H1 (cell line): ENCODE results near the gene DIP2C. TPM values are rescaled to one million over a fixed set of nuclear protein-coding genes. Genes with fewer than 3 reads are reported as not detected.

Experiments used
- CTCF ChIA-PET: fragments of 300-600 bp; sonication (Branson Sonifier 250); formaldehyde crosslinking; loops from one replicate; lab custom pipeline; 2021; ENCODE audit not compliant: partially characterized antibody; lab: Charles Lee
- POLR2A ChIA-PET: fragments of 300-600 bp; sonication (Branson Sonifier 250); formaldehyde crosslinking; loops from one replicate; lab custom pipeline; 2021; ENCODE audit warnings: inconsistent platforms; ENCODE audit not compliant: partially characterized antibody; lab: Charles Lee
- DNase-seq, 2 experiments: peaks; one replicate each; pipeline versions ENCODE4 v3.0.0 to v3.0.0-alpha.2; 2010 to 2022; ENCODE audit warnings: low spot score in 2 of 2, low read depth in 1 of 2, mixed read lengths in 1 of 2
- FAIRE-seq: peaks from 2 replicates; lab custom pipeline; 2011; peaks lifted over from hg19 to GRCh38; lab: Jason Lieb, UNC
- H2AFZ ChIP-seq: 2 replicates; pipeline ENCODE4 v1.8.1; 2012; ENCODE audit warnings: low read length, inconsistent platforms
- H2AK5ac ChIP-seq: 2 replicates; pipeline ENCODE4 v1.6.1; 2013; ENCODE audit warnings: low read depth, low read length
- H2BK120ac ChIP-seq: replicated peaks from 2 replicates; pipeline ENCODE3; 2013; ENCODE audit warnings: low read depth, low read length, inconsistent platforms
- H2BK12ac ChIP-seq: 2 replicates; pipeline ENCODE4 v1.6.1; 2013; ENCODE audit warnings: low read depth, low read length
- H2BK15ac ChIP-seq: 2 replicates; pipeline ENCODE4 v1.6.1; 2013; ENCODE audit warnings: low read length
- H2BK20ac ChIP-seq: 2 replicates; pipeline ENCODE4 v1.6.1; 2013; ENCODE audit warnings: low read length
- H2BK5ac ChIP-seq: 2 replicates; pipeline ENCODE4 v1.6.1; 2013; ENCODE audit warnings: low read depth, low read length
- H3K14ac ChIP-seq: 2 replicates; pipeline ENCODE4 v1.6.1; 2013; ENCODE audit warnings: inconsistent platforms; ENCODE audit not compliant: insufficient read length
- H3K18ac ChIP-seq: 2 replicates; pipeline ENCODE4 v1.6.1; 2013; ENCODE audit warnings: low read length; ENCODE audit errors: extremely low read depth
- H3K23ac ChIP-seq: 2 replicates; pipeline ENCODE4 v1.6.1; 2013; ENCODE audit warnings: inconsistent platforms; ENCODE audit not compliant: insufficient read length
- H3K23me2 ChIP-seq: 2 replicates; pipeline ENCODE4 v1.6.1; 2013; ENCODE audit warnings: low read depth, low read length
- H3K27ac ChIP-seq: 2 replicates; pipeline ENCODE4 v1.6.1; 2011; ENCODE audit warnings: low read depth, low read length, inconsistent platforms
- H3K27me3 ChIP-seq, 4 experiments: replicated peaks in 1 of 4; 1 replicate in 1 of 4; 2 replicates in 3 of 4; pipeline versions ENCODE4 v1.6.1 to v1.8.1; 2011 to 2013; ENCODE audit warnings: low read length in 3 of 4, mild to moderate bottlenecking in 3 of 4, inconsistent platforms in 2 of 4, mixed read lengths in 2 of 4, moderate library complexity in 1 of 4; ENCODE audit not compliant: control insufficient read depth in 3 of 4, insufficient read depth in 3 of 4; ENCODE audit errors: extremely low read depth in 1 of 4
- H3K36me3 ChIP-seq, 4 experiments: 2 replicates each; pipeline versions ENCODE4 v1.6.1 to v1.8.1; 2011 to 2013; ENCODE audit warnings: mild to moderate bottlenecking in 4 of 4, low read length in 3 of 4, moderate library complexity in 2 of 4, control low read depth in 1 of 4, inconsistent platforms in 1 of 4; ENCODE audit not compliant: insufficient read depth in 4 of 4, control insufficient read depth in 2 of 4
- H3K4ac ChIP-seq: replicated peaks from 2 replicates; pipeline ENCODE3; 2013; ENCODE audit warnings: low read length, low read depth, mixed read lengths, inconsistent platforms; ENCODE audit not compliant: insufficient read length
- H3K4me1 ChIP-seq, 4 experiments: replicated peaks in 1 of 4; 1 replicate in 1 of 4; 2 replicates in 3 of 4; pipeline versions ENCODE4 v1.6.1 to v1.8.1; 2011 to 2013; ENCODE audit warnings: low read length in 3 of 4, inconsistent platforms in 2 of 4, mixed read lengths in 1 of 4; ENCODE audit not compliant: insufficient read depth in 4 of 4, control insufficient read depth in 3 of 4
- H3K4me2 ChIP-seq, 2 experiments: 2 replicates each; pipeline versions ENCODE4 v1.6.1 to v1.8.1; 2011 to 2013; ENCODE audit warnings: low read depth in 2 of 2, low read length in 2 of 2, control low read depth in 1 of 2, inconsistent platforms in 1 of 2, mild to moderate bottlenecking in 1 of 2; ENCODE audit not compliant: insufficient read depth in 1 of 2
- H3K4me3 ChIP-seq, 4 experiments: fragments of 200-600, 300-600 bp in 1 of 4; sonication (generic), shearing (Covaris generic), sonication (Bioruptor Twin) in 1 of 4; 2 replicates each; pipeline versions ENCODE4 v1.5.1 to v1.8.1; 2011 to 2016; ENCODE audit warnings: low read length in 4 of 4, low read depth in 3 of 4, control low read depth in 2 of 4, inconsistent platforms in 2 of 4, mild to moderate bottlenecking in 2 of 4, mixed read lengths in 1 of 4, moderate library complexity in 1 of 4; ENCODE audit not compliant: insufficient read depth in 2 of 4; ENCODE audit errors: extremely low read depth in 1 of 4
- H3K56ac ChIP-seq: replicated peaks from 2 replicates; pipeline ENCODE3; 2013; ENCODE audit warnings: low read depth, mild to moderate bottlenecking, mixed read lengths, low read length, inconsistent platforms; ENCODE audit not compliant: insufficient read length
- H3K79me1 ChIP-seq: 2 replicates; pipeline ENCODE4 v1.6.1; 2013; ENCODE audit warnings: low read depth, low read length, control low read depth
- H3K79me2 ChIP-seq, 2 experiments: 2 replicates each; pipeline versions ENCODE4 v1.6.1 to v1.8.1; 2012 to 2013; ENCODE audit warnings: low read length in 2 of 2, mild to moderate bottlenecking in 2 of 2, inconsistent platforms in 1 of 2; ENCODE audit not compliant: insufficient read depth in 2 of 2, control insufficient read depth in 1 of 2
- H3K9ac ChIP-seq, 4 experiments: replicated peaks in 1 of 4; 1 replicate in 1 of 4; 2 replicates in 3 of 4; pipeline versions ENCODE4 v1.6.1 to v1.8.1; 2011 to 2013; ENCODE audit warnings: low read depth in 3 of 4, low read length in 3 of 4, control low read depth in 2 of 4, mild to moderate bottlenecking in 2 of 4, moderate library complexity in 2 of 4, inconsistent platforms in 1 of 4; ENCODE audit errors: extremely low read depth in 1 of 4
- H3K9me3 ChIP-seq, 2 experiments: 2 replicates each; pipeline versions ENCODE4 v1.6.1 to v1.8.1; 2012 to 2013; ENCODE audit warnings: mild to moderate bottlenecking in 2 of 2, moderate library complexity in 2 of 2, control low read depth in 1 of 2, inconsistent platforms in 1 of 2, low read depth in 1 of 2, low read length in 1 of 2, mixed read lengths in 1 of 2; ENCODE audit not compliant: insufficient read depth in 2 of 2
- H4K20me1 ChIP-seq, 2 experiments: replicated peaks in 1 of 2; 2 replicates each; pipeline versions ENCODE3 to v1.8.1; 2011 to 2013; ENCODE audit warnings: inconsistent platforms in 2 of 2, low read length in 2 of 2, mild to moderate bottlenecking in 1 of 2; ENCODE audit not compliant: insufficient read depth in 2 of 2, control insufficient read depth in 1 of 2
- H4K5ac ChIP-seq: 2 replicates; pipeline ENCODE4 v1.6.1; 2013; ENCODE audit warnings: low read length, low read depth, mixed read lengths, inconsistent platforms; ENCODE audit not compliant: insufficient read length
- H4K8ac ChIP-seq: 2 replicates; pipeline ENCODE4 v1.8.0; 2013; ENCODE audit warnings: mild to moderate bottlenecking, moderate library complexity, low read length, inconsistent platforms; ENCODE audit not compliant: insufficient read depth; ENCODE audit errors: extremely low read depth
- H4K91ac ChIP-seq: replicated peaks from 2 replicates; pipeline ENCODE3; 2013; ENCODE audit warnings: low read length, mixed read lengths, inconsistent platforms; ENCODE audit not compliant: insufficient read length
- CEBPB ChIP-seq: IDR thresholded peaks from 2 replicates; pipeline ENCODE4 v1.6.1; 2012; ENCODE audit warnings: low read depth, low read length
- EZH2 ChIP-seq: fragments of 200-600 bp; sonication (generic); IDR thresholded peaks from 2 replicates; pipeline ENCODE4 v1.7.1; 2012; ENCODE audit warnings: low read depth, mild to moderate bottlenecking, moderate library complexity, low read length, inconsistent platforms; ENCODE audit not compliant: severe bottlenecking
- JUND ChIP-seq: IDR thresholded peaks from 2 replicates; pipeline ENCODE4 v1.6.1; 2011; ENCODE audit warnings: mild to moderate bottlenecking, improper control_type of control experiment, low read length
- NRF1 ChIP-seq: IDR thresholded peaks from 2 replicates; pipeline ENCODE4 v1.6.1; 2011; ENCODE audit warnings: mild to moderate bottlenecking, low read depth, low read length, improper control_type of control experiment
- RAD21 ChIP-seq, 2 experiments: IDR thresholded peaks in 1 of 2; conservative IDR thresholded peaks in 1 of 2; 2 replicates each; pipeline ENCODE4 v1.6.1; 2011; ENCODE audit warnings: low read depth in 2 of 2, low read length in 2 of 2, improper control_type of control experiment in 1 of 2, inconsistent platforms in 1 of 2, mild to moderate bottlenecking in 1 of 2, moderate library complexity in 1 of 2
- RFX5 ChIP-seq: IDR thresholded peaks from 2 replicates; pipeline ENCODE4 v1.6.1; 2011; ENCODE audit warnings: low read depth, low read length, improper control_type of control experiment, borderline replicate concordance
- TEAD4 ChIP-seq: IDR thresholded peaks from 2 replicates; pipeline ENCODE4 v1.6.1; 2012; ENCODE audit warnings: low read depth, low read length, inconsistent platforms, mixed read lengths
- YY1 ChIP-seq: IDR thresholded peaks from 2 replicates; pipeline ENCODE4 v1.6.1; 2011; ENCODE audit warnings: low read depth, mild to moderate bottlenecking, low read length
- WGBS, 2 experiments: shearing (Covaris generic) in 1 of 2; methylation state at CpG; one replicate each; pipeline versions ENCODE4 v1.1.6 to v1.1.7; 2013 to 2015; ENCODE audit warnings: low lambda C conversion rate in 2 of 2, mixed read lengths in 2 of 2, inconsistent platforms in 1 of 2, low coverage in 1 of 2, missing lambda C conversion rate in 1 of 2; ENCODE audit not compliant: insufficient replicate concordance in 2 of 2, insufficient coverage in 1 of 2, insufficient read length in 1 of 2; ENCODE audit errors: extremely low coverage in 1 of 2, missing lambda C conversion rate in 1 of 2; 5-methylcytosine and 5-hydroxymethylcytosine counted together
- polyA plus RNA-seq, 7 experiments: library from polyadenylated mRNA; depleted of rRNA in 3 of 7; stranded (reverse) in 5 of 7; unstranded in 2 of 7; fragments of >200 nt in 5 of 7; fragments of 200-250 nt in 2 of 7; gene quantifications; 1 replicate in 5 of 7; 2 replicates in 1 of 7; 4 replicates in 1 of 7; pipeline versions ENCODE4 v1.2.1 to v1.2.3, GENCODE V29; 2011 to 2013; ENCODE audit warnings: missing spikeins in 2 of 7, mixed read lengths in 2 of 7
- total RNA-seq: library from RNA; stranded (reverse); fragmentation: NEBNext Ultra II Directional; extraction: Animal tissue kit (Norgen Biotek cat#: 25700); gene quantifications from 2 replicates; pipeline ENCODE4 v1.2.1, GENCODE V29; 2021

DIP2C gene
- total and polyA plus RNA-seq, 2 of the 8 experiments (the other 6 are each of a cell fraction or from before 2014, with no cell fraction given) = 3.8 to 9.3 TPM

DNA sequence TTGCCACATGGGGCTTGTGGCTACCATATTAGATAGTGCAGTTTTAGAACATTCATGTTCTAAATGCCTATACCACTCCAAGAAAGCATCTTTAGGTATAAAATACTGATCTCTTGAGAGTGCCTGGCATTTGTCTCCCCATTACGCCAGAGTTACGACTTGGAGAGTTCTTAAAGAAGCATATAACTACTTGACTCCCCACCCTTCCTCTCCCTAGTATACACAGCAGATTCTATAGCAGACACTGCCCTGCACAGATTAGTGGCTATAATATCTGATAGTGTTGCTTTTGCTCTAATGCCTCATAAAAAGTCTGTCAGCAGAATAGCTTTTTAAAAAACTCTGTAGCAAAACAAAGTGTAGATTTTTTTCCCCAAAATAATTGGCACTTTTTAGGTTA is 463.4 kb downstream of the DIP2C start:
- Histone ChIP-seq H4K20me1 (peaks cover 0 to 4% of the 10 kb centered on the region in 2 experiments), H3K23me2 (no peaks in the 10 kb centered on the region), H2BK20ac (no peak overlapping the region), H3K27ac (no peak overlapping the region), H3K36me3 (no peaks in the 10 kb centered on the region), H2BK12ac (no peak overlapping the region), H3K23ac (no peak overlapping the region), H2BK15ac (no peak overlapping the region), H3K4ac (no peak overlapping the region), H4K91ac (no peak overlapping the region), H3K14ac (no peak overlapping the region), H3K4me3 (no peak overlapping the region), H3K18ac (no peak overlapping the region), H3K4me1 (no peaks in the 10 kb centered on the region), H3K79me1 (no peaks in the 10 kb centered on the region), H3K56ac (no peak overlapping the region), H3K4me2 (no peak overlapping the region), H2BK120ac (no peak overlapping the region), H3K27me3 (no peaks in the 10 kb centered on the region), H4K8ac (no peak overlapping the region), H3K9me3 (no peaks in the 10 kb centered on the region), H3K9ac (no peak overlapping the region), H3K79me2 (no peaks in the 10 kb centered on the region), H2BK5ac (no peak overlapping the region), H2AFZ (no peak overlapping the region), H2AK5ac (no peak overlapping the region), H4K5ac (no peak overlapping the region)
- DNase-seq (no peak), FAIRE-seq (no peak)
- TF ChIP-seq TEAD4 (no peak), NRF1 (no peak), RFX5 (no peak), CEBPB (no peak), JUND (no peak), RAD21 (IDR thresholded peaks at IDR 0.05 in 1 of 2, conservative IDR thresholded peaks at IDR 0.05 in 1 of 2; ENCODE audit: low read depth in 2 of 2, low read length in 2 of 2) (no peak), EZH2 (no peak), YY1 (no peak)
- ChIA-PET CTCF (interaction anchor here (0.6 to 1.5 kb wide), 2 partner anchors 8 to 12 kb away, joined by 3 read pairs; no protein-coding TSS in a partner anchor), POLR2A (no interaction called here)
- 86% methylated on average over 2 of the region's 2 CpGs; no CpG with 5 or more reads in 1 of the 2 experiments for WGBS, 2 experiments
